AG04449 (cell line): Measurements from ENCODE around the gene ABLIM1.

ENCODE experiments used
- CTCF ChIA-PET: fragments of 350-600 bp; formaldehyde crosslinking; extraction: SDS; loops from one replicate; lab custom pipeline; 2021; ENCODE audit warnings: antibody characterized with exemption; lab: Yijun Ruan, JAX
- POLR2A ChIA-PET: fragments of 400-600, 350-600 bp; formaldehyde crosslinking; extraction: SDS; loops from one replicate; lab custom pipeline; 2020; ENCODE audit warnings: antibody characterized with exemption, inconsistent platforms; lab: Yijun Ruan, JAX
- DNase-seq: peaks from one replicate; pipeline ENCODE4 v3.0.0-alpha.2; 2010; ENCODE audit warnings: low read depth, low spot score
- H3K4me3 ChIP-seq: 2 replicates; pipeline ENCODE4 v1.5.1; 2011; ENCODE audit warnings: low read depth, mild to moderate bottlenecking, control low read depth, low read length
- TF ChIP-seq, protein P1 (sequence below): IDR thresholded peaks from one replicate; pipeline ENCODE4 v1.5.1; 2011; ENCODE audit warnings: mild to moderate bottlenecking, moderate library complexity, low read length, control low read depth, inconsistent platforms; ENCODE audit not compliant: insufficient read depth; ENCODE audit errors: missing control alignments

The ABLIM1 gene

DNA sequence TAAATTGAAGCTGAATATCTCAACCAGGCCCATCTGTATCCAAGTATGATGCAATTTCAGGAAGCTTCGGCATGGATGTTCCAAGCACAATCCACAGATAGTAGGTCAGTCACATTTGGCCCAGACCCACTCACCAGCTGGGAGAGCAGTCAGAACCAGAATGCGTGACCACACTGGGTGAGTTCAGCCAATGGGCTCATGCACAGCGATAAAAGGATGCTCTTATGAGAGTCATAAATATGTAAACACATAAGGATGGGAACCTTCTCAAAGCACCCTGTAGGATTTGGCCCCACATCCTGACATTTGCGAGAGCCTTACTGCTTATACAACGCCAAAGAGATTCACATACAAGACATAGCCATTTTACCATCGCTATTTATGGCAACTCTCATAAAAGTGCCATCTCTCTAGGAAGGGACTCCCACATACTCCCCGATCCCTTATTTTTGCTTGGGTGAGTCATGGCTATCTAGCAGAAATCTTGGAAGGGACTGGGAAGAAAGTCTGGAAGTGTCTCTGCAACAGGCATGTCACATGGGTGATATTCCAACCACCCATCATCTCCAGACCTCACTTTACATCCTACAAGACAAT, 256.8 kb downstream of the ABLIM1 start:
- no peak for DNase-seq
- ChIA-PET CTCF (no interaction called here), POLR2A (no interaction called here)
- H3K4me3 ChIP-seq, result no peak overlapping the region
- TF ChIP-seq, protein P1, sequence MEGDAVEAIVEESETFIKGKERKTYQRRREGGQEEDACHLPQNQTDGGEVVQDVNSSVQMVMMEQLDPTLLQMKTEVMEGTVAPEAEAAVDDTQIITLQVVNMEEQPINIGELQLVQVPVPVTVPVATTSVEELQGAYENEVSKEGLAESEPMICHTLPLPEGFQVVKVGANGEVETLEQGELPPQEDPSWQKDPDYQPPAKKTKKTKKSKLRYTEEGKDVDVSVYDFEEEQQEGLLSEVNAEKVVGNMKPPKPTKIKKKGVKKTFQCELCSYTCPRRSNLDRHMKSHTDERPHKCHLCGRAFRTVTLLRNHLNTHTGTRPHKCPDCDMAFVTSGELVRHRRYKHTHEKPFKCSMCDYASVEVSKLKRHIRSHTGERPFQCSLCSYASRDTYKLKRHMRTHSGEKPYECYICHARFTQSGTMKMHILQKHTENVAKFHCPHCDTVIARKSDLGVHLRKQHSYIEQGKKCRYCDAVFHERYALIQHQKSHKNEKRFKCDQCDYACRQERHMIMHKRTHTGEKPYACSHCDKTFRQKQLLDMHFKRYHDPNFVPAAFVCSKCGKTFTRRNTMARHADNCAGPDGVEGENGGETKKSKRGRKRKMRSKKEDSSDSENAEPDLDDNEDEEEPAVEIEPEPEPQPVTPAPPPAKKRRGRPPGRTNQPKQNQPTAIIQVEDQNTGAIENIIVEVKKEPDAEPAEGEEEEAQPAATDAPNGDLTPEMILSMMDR, result no peak

DNA sequence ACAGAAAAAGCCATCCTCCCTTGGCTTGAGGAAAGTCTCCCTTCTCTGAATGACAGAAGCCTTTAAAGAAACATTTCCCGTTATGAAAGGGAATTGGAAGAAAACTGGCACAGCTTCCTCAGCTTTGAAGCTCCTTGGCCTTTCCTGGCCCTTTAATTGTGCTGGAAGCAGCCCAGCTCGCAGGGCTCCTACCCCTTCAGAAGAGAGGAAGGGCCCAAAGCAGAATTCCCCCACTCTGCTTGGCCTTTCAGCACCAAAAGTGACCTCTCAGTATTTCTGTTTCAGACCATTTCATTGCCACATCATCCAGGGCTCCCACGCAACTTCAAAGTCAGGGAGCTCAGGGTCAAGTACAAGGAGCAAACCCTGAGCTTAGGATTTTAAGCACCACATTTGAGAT, 258.0 kb downstream of the ABLIM1 start:
- no peak for DNase-seq
- CTCF ChIA-PET, result no interaction called here

DNA sequence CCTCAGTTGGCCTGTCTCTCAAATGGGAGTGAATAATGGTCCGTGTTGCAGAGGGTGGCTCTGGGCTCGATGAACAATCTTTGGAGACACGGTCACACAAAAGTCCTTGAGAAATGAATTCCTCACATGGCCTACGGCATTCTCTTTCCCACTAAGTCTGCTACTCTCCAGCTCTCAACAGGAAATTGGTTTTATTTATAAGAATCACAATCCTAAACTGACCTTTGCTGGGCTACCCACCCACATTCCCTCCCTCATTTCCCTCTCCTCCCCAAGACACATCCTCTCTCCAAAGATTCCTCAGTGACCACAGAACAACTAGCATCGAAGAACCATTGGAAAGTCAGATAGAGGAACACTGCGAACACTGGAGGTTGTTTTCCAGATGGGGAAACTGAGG, 258.5 kb downstream of the ABLIM1 start:
- ChIA-PET CTCF (no interaction called here), POLR2A (no interaction called here)
- no peak overlapping the region for H3K4me3 ChIP-seq
- no peak for DNase-seq
- TF ChIP-seq, protein P1, result no peak

More for the DNA sequence above, 258.0 kb downstream of the ABLIM1 start:
- TF ChIP-seq, protein P1, result no peak
- POLR2A ChIA-PET, result no interaction called here
- no peak overlapping the region for H3K4me3 ChIP-seq

DNA sequence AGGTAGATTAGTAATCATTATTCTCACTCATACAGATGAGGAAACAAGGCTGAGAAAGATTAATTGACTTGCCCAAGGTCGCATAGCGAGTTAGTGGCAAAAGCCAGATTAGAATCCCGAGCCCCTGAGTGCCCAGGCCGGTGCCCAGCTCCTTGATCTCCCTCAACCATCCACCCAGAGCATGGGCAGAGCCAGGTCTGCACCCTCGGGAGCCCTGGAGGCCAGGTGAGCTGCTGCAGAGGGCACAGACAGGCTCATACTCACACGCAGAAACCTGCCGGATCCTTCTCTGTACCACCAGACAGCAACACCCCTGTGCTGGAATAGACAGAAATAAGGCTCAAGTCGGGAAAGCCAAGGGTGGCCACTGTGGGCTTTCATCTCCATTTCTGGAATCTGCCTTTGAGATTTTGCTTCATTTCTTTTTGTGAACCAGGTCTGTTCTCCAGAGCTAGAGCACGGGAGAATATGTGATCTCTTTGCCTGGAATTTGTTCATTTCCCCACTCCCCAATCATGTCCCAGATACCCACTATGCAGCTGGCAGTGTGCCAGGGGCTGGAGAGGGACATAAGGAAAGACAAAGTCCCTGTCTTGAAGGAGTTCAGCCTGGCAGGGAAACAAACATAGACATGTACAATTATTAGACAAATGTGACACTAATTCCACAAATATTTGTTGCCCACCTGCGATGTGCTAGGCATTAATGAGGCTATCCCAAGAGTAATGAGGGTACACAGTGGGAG, 259.3 kb downstream of the ABLIM1 start:
- H3K4me3 ChIP-seq, result no peak overlapping the region
- POLR2A ChIA-PET, result no interaction called here
- DNase-seq, result no peak
- TF ChIP-seq, protein P1, result no peak
- CTCF ChIA-PET, result interaction anchor here (1.8 kb wide), 1 partner anchor 95 kb away, joined by 9 read pairs; no protein-coding TSS in a partner anchor

DNA sequence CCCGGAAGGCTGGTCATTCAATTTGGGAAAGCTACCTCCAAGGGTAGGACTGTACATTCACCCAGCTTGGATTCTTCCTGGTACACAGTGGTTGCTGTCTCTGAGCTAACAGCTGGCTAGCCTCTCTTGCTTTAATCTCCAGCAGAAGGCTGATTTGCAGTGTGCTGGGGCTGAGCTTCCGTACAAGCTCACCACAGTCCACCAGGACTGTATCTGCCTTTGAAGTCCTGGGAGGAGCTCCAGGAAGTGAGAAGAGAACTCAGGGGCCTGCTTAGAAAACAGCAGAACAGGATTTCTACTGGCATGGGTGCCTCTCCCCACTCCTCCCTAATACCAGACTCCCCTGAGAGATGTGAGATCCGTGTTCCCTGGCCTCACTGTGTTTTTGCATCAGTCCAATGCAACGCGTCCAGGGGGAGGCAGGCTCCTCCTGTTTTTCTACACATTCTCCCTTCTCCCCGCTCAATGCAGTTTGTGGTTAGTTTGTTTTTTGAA, 260.4 kb downstream of the ABLIM1 start:
- H3K4me3 ChIP-seq, result no peak overlapping the region
- CTCF ChIA-PET, result interaction anchor here (0.9 to 1.8 kb wide), 2 partner anchors 12 to 94 kb away, joined by 3 to 9 read pairs; no protein-coding TSS in a partner anchor
- no peak for DNase-seq
- POLR2A ChIA-PET, result interaction anchor here (0.6 kb wide), 1 partner anchor 1591 kb away, joined by 3 read pairs; no protein-coding TSS in a partner anchor
- TF ChIP-seq, protein P1, result no peak

DNA sequence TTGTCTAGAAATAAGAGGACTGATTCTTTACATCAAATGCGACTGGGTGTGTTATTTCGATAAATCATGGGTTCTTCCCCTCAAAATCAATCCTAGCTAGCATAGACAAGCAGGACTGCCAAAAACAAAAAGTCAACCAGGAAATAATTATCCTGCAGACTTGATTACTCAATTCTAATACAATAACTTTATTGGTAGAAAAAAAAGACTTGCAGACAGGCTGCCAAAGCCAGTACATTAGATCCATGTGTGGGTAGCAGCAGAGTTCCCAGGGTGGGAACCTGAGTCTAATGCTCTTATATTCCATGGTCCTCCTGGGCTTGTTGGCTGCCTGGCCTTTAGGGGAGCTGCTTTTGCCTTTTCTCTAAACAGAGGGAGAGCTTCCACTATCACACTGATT, 261.6 kb downstream of the ABLIM1 start:
- ChIA-PET POLR2A (no interaction called here), CTCF (interaction anchor here (1.8 kb wide), 1 partner anchor 93 kb away, joined by 9 read pairs; no protein-coding TSS in a partner anchor)
- TF ChIP-seq, protein P1, result no peak
- H3K4me3 ChIP-seq, result no peak overlapping the region
- no peak for DNase-seq
